Skin epidermis (tissue), 12 donors: ENCODE data around the gene TTC39A.
A peak's percentile ranks its signal among the peaks of the same experiment; 100 is the strongest.

ENCODE experiments used
- H3K27ac ChIP-seq, 21 experiments: fragments of 200-600 bp; sonication (generic) in 11 of 21; one replicate each; pipeline ENCODE4 v1.5.0; 2020; ENCODE audit warnings: mild to moderate bottlenecking in 3 of 21, inconsistent platforms in 2 of 21, moderate library complexity in 2 of 21
- H3K4me3 ChIP-seq, 7 experiments: fragments of 200-600 bp; sonication (generic) in 2 of 7; one replicate each; pipeline ENCODE4 v1.5.0; 2020; ENCODE audit warnings: inconsistent platforms in 2 of 7, mild to moderate bottlenecking in 2 of 7, moderate library complexity in 1 of 7

Gene TTC39A

DNA sequence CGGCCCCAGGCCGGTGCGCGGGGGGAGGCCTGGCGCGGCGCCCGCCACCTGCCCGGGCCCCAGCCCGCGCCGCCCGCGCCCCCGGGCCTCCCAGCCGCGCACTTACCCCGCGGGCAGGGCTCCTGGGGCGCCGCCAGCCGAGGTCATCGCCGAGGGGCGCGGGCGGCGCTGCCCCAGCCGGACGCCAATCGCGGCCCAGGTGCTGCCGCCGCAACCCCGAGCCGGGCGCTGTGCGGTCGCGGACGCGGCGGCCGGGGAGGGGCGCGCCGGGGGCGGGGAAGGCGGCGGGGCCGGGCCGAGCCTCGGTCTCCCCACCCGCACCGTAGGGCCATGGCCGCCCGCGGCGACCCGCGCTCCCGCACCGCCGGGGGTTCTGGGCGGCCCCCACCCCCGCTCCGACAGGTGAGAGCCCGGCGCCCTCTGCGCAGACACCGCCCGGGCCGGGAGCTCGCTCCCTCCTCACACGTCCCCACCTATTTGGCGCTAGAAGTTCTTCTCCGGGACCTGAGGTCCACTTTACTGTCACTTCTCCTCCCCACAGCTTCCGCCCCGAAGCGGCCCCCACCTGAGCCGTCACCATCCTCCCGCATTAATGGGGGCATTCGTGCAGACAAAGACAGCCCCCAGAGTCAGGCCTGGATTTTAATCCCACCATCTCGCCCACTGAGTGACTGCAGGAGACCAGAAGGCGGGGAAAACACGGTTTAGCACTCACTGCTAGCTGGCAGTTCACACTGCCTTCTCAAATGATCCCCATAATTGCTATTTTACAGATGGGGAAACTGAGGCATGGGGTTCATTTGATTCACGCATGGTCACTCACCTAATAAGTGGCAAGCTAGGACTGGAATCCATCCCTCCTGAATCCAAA lies at the start of gene TTC39A:
TTC39A (minus strand) TSS at position 232 of the 871 bp plus-strand sequence; CDS start at position 147, 85 bp downstream.
- peak within 1 kb of the TSS; percentile 25 to 48 (median 30) for H3K4me3 ChIP-seq
- peak within 1 kb of the TSS in 14 of 21 experiments; percentile 23 to 69 (median 51) for H3K27ac ChIP-seq

DNA sequence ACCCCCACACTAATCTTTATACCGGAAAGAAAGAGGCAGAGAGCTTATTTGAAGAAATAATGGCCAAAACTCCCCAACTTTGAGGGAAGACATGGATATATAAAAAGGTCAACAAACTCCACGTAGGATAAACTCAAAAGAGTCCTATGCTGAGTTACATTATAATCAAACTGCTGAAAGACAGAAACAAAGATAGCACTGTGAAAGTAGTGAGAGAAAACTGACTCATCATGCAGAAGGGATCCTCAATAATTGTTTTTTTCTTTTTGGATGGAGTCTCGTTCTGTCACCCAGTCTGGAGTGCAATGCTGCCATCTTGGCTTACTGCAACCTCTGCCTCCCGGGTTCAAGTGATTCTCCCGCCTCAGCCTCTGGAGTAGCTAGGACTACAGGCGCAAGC lies 48.5 kb upstream of the TTC39A start:
- Histone ChIP-seq H3K27ac (no peak overlapping the region), H3K4me3 (no peak overlapping the region)

DNA sequence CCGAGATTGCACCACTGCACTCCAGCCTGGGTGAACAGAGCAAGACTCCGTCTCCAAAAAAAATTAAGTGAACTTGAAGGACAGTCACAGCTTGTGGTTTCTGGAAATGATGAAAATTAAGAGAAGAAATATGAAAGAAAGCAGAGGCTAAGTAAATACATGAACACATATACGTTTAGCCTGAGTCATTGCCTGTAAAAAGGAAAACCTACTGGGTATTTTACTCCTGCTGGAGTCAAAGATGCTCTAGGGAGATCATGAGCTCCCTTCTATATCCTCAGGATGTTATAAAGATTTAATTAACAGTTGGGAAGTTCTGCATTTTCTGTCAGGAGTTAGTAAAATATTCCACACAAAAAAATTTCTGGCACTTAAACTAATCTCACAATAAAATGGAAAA lies 43.5 kb upstream of the TTC39A start:
- no peak overlapping the region for H3K4me3 ChIP-seq
- no peak overlapping the region for H3K27ac ChIP-seq

DNA sequence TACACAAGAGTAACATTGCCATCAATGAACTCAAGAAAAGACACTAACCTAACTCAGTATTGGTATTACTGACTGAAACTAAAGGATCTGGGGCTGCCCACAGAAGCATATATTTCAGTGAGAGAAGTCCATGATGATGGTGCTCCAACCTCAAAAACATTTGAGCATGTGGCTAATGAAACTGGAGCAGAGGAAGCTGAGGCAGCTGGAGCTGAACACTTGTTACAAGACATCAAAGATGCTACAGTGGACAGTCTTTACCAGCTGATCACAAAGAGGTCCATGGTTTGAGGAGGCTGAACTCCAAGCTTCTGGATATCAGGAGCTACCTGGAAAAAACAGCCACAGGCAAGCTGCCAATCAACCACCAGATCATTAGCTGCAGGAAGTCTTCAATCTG lies 42.2 kb upstream of the TTC39A start:
- Histone ChIP-seq H3K27ac (no peak overlapping the region), H3K4me3 (no peak overlapping the region)

DNA sequence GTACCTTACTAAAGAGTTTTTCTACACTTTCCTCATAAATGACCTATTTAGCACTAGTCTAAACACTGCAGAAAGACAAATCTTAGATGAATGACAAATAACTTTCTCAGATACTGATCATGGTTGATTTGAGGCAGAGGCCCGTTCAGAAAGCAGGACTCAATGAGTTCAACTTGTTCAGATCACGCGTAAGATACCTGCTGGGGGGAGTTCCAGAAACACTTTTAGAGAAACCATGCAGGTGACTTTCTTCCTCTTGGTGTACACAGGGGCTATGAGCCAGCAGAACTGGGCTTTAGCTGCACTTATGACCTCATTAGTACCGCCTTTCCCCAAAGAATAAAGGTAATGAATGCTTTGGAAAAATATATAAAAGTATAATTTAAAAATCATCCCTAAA lies 38.8 kb upstream of the TTC39A start:
- Histone ChIP-seq H3K27ac (no peak overlapping the region), H3K4me3 (no peak overlapping the region)

DNA sequence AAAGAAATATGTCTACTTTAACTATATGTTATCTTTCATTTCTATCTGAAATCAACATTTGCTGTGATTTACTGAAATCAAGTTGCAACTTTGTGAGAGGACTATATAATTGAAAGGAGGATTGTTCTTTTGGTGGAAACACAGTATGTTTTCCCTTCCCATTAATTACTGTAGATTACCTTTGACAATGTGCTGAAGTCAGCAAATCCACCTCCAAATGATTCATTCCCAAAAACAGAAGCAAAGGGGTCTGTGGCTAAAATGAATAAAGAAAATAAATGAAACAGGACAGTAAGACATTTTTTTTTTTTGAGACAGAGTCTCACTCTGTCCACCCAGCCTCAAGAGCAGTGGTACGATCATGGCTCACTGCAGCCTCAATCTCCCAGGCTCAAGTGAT lies 35.4 kb upstream of the TTC39A start:
- Histone ChIP-seq H3K4me3 (no peak overlapping the region), H3K27ac (no peak overlapping the region)

DNA sequence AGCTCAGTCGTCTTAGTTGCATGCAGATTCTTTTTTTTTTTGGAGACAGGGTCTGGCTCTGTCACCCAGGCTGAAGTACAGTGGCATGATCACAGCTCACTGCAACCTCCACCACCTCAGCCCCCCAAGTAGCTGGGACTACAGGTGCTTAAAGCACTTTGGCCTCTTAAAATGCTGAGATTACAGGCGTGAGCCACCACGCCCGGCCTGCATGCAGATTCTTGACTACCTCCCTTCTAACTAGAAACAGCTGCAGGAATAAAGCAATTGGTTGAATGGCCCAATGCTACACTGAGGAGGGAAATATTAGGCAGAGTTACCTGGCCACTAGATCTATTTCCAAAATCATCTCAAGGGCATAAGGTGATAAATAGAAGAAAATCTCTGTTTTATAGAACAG lies 29.5 kb upstream of the TTC39A start:
- Histone ChIP-seq H3K27ac (no peak overlapping the region), H3K4me3 (no peak overlapping the region)

DNA sequence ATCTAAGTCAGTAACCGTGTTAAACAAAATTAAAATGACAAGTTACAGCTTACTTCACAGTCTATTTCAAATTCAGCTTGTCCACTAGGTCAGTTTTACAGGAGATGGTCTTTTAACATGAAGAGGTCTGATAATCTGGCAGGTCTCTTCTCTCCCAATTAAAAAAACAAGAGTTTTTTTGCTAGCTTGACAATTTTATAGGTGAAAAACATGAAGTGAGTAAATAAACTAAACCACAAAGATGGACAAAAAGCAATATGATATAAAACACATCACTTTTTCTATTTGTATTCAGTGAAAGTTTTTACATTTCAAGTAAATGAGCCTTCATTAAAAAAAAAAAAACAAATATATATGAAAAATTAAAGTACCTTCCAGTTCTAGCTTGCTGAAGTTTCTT lies 25.0 kb upstream of the TTC39A start:
- H3K4me3 ChIP-seq: no peak overlapping the region

DNA sequence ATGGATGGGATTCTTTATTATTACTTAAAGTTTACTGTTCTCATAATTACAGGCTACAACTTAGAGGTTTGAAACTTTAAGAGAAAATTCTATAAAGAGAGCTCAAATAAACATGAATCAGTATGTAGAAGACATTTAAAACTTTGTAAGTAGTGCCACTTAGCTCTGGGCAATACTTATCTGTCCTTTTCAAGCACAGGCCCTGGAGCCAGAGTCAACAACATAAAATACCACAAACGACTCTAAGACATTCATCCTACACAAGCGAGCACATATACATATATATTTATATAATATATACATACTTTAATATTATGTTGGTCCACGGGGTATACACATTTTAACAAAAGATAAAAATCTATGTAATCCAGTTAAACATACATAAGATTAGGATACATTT lies 24.1 kb upstream of the TTC39A start:
- Histone ChIP-seq H3K27ac (no peak overlapping the region), H3K4me3 (no peak overlapping the region)

More for the DNA sequence above, 25.0 kb upstream of the TTC39A start:
- H3K27ac ChIP-seq: no peak overlapping the region

DNA sequence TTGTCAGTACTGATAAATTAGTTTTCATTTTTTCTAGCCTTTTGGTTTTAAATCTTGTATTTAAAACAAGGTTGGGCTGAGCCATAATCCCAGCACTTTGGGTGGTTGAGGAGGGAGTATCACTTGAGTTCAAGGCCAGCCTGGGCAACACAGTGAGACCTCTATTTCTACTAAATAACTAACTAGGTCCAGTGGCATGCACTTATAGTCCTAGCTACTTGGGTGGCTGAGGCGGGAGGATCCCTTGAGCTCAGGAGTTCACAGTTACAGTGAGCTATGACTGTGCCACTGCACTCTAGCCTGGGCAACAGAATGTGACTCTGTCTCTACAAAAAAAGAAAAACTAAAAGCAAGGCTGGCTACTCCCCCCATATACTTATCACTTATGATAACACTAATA lies 21.5 kb upstream of the TTC39A start:
- Histone ChIP-seq H3K27ac (no peak overlapping the region), H3K4me3 (no peak overlapping the region)

DNA sequence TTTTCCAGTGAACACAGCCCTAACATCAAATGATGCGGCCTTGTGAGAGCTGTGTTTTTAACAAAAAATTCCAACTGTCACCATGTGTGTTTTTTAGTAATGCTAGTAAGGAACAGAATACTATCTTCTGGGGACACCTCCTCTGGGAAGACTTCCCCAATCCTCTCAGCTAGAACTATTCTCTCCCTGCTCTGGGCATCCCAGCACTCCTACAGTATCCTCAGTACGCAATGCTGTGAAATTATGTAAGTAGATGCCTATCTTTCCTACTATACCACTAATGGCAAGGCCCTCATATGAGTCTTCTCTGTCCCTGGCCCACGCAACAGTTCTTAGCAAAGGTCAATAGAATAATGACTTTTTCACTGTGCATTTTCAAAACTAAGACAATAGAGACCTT lies 19.5 kb upstream of the TTC39A start:
- peak overlapping the region in 1 of 21 experiments; percentile 19 for H3K27ac ChIP-seq
- no peak overlapping the region for H3K4me3 ChIP-seq

DNA sequence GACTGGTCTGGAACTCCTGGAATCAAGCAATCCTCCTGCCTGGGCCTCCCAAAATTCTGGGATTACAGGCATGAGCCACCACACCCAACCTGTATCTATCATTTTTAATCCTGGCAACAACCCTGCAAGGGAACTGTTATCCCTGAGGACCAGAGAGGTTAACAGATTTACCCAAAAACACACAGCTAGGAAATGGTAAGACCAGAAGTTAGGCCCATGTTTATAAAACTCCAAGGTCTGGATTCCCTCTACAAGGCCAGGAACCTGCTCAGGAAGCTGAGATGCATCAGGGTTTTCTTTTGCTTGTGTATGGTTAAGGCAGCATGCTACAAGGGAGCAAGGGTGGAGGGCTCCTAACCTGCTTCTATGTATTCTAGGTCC lies 17.8 kb upstream of the TTC39A start:
- no peak overlapping the region for H3K4me3 ChIP-seq

DNA sequence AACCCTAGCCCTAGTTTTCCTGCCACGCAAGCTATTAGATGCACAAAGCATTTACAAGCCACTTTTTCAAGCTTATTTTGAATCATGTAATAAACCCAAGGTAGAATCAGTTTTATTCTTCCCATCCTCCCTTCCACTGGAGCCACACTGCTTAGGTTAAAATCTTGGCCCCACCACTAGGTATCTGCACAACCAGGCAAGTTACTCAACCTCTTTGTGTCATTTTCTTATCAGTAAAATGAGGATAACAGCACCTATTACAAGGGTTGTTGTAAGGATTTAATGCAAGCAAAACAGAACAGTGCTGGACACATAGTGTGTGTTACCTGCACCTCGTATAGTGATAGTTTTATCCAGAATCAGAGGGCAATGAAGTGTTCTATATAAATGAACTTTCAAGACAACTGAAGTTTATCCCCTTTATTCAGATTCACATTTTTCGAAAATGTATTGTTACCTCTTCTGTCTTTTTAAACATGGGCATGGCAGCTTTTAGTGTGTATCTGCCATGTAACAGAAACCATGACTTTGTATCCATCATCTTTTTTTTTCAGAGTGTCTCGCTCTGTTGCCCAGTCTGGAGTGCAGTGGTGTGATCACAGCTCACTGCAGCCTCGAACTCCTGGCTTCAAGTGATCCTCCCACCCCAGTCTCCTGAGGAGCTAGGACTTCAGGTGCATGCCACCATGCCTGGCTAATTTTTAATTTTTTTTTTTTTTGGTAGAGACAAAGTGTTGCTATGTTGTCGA lies 17.2 kb upstream of the TTC39A start:
- Histone ChIP-seq H3K27ac (no peak overlapping the region), H3K4me3 (no peak overlapping the region)

More for the DNA sequence above, 17.8 kb upstream of the TTC39A start:
- H3K27ac ChIP-seq: no peak overlapping the region

DNA sequence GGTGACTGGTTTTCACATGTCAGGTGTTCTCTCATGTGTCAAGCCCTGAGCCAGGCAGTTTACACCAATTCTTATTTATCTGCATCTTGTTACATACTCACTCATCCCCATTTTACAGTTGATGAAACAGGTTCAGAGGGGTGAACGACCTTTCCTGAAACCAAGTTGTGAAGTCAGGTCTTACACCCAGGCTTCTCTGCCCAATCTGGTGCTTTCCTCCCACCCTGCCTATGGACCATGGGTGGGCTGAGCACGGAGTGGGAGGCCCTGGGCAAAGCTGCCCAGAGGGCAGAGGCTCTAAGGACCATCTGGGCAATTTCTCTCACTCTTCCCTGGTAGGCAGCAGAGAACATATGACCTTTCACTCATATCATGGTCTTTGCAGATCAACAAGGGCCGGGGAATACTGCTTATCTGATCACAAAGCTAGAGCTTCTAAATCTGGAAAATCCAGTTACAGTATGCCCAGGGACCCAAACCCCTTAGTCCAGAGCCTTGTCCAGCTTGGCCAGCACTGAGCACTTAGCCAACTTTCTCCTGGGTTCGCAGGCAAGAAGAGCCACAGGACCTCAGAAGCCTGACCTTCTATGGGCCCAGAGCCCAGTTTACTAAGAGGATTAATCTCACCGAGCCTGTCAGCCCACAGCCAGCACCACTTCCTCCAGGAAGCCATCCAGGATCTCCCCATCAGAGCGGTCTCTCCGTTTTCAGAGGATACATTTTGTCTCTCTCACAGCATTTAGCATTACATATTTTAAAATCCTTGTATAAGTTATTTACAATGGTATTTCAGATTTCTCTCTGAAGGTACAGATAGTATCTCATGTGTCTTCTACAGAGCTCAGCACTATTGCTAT lies 16.0 kb upstream of the TTC39A start:
- no peak overlapping the region for H3K4me3 ChIP-seq
- no peak overlapping the region for H3K27ac ChIP-seq

DNA sequence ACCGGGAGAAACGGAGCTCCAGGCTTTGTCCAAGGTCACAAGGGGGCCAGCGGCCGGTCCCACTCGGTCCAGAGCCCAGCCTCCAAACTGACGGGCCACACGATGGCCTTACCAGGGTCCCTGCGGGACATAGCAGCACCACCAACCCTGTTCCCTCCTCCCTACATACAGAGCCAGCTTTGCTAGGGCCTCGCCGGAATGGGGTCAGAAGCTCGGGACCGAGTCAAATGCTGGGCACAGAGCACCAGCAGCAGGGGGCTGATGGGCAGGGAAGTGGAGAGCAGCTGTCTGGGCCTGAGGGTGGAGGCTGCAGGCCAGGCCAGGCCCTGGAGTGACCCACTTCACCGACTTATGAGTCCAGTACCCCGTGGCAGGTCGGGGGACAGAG lies 14.9 kb upstream of the TTC39A start:
- H3K27ac ChIP-seq: peak overlapping the region in 2 of 21 experiments; percentile 34 to 81
- H3K4me3 ChIP-seq: peak overlapping the region in 3 of 7 experiments; percentile 24 to 31 (median 27)

DNA sequence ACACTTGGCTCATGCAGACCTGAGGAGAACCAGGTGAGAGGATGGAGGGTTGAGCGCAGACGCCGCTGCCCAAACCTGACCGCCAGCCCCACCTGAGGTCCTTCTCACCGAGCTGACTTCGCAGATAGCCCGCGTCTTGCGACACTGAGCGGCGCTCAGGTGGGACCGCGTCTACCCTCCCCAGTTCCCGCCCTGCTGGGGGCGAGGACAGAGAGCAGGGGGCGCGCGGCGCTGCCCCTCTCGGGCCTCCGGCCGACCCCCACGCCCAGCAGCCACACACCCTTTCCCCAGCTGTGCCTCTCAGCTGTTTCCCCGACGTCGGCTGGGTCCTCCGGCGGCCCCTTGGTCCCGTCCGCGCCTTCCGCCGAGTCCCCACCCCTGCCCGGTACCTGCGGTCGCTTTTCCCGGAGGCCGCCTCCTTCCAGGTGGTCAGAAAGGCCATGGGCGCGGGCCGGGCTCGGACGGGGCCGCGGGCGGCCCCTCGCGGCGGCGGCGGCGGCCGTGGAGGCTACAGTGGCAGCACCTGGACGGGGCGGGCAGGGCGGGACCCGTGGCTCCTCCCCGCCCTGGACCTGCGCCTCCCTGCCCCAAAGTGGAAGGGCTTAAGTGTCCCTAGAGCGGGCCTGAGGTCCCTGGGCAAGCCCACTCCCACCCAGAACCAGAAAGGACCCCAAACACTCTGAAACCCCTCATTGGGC lies 14.4 kb upstream of the TTC39A start:
- peak overlapping the region; percentile 8 to 39 (median 24) for H3K4me3 ChIP-seq

DNA sequence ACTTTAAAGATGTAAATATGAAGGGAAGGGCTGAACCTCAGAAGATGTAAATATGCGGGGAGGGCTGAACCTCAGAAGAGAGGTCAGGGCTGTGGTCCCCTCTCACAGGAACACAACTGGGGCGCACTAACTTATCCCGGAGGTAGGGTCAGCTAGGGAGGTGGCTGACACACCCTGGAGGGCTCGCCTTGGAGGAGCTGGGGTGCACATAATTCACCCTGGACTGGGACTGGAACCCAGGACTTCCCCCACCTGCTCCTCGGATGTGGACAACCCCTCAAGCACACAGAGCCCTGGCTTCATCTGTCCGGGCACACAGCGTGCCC lies 13.9 kb upstream of the TTC39A start:
- peak overlapping the region in 6 of 7 experiments; percentile 8 to 39 (median 26) for H3K4me3 ChIP-seq
- H3K27ac ChIP-seq: peak overlapping the region in 8 of 21 experiments; percentile 34 to 81 (median 60)

More for the DNA sequence above, 14.4 kb upstream of the TTC39A start:
- H3K27ac ChIP-seq: peak overlapping the region in 13 of 21 experiments; percentile 12 to 81 (median 58)

DNA sequence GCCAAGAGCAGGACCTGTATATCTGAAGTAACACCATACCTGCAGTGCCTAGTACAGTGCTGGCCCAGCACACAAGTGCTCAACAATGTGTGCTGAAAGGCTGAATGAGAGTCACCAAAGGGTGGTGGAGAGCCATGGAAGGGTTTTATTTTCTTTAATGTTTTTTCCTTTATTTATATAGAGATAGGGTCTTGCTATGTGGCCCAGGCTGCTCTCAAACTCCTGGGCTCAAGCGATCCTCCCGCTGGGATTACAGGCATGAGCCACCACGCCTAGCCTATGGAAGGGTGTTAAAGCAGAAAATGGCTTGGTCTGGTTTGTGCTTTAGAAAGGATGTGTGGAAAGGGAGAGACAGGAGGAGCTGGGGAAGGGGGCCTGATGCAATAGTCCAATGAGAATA lies 13.3 kb upstream of the TTC39A start:
- Histone ChIP-seq H3K4me3 (no peak overlapping the region), H3K27ac (no peak overlapping the region)

DNA sequence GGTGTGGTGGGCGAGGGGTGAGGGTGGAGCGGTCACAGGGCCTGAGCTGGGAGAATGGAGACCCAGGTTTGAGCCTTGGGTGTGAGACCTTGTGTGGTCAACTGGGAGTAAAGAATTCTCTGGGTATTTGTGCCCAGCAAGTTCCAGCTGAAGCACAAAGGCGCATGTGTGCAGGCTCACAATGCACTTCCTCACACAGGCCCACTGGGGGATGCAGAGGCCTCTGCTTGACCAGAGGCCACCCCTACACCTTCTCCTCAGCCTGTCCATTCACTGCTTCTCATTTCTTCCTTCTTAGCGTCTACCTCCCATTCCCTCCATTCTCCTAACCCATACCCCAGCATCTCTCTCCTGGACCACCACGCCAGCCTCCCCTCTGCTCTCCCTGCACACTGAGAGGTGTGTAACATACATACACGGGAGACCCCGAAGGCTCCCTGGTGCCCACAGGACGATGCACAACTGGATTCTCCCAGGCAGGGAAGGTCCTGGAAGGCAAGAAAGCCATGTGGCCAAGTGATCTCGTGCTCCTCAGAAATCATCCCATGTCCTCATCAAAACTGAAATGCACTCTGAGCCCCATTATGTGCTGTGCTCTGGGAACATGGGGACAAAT lies 12.3 kb upstream of the TTC39A start:
- Histone ChIP-seq H3K27ac (no peak overlapping the region), H3K4me3 (no peak overlapping the region)
